IMR-90 (cell line): ENCODE data around the gene OTUD4. TPM values are rescaled to one million over a fixed set of nuclear protein-coding genes. Genes with fewer than 3 reads are reported as not detected.

Experiments
- ATAC-seq: fragments of 200-7000 bp; cut with Tn5 transposase; 2 replicates; pipeline ENCODE4 v1.9.1; 2020; ENCODE audit warnings: low read depth, mild to moderate bottlenecking, moderate library complexity
- BruUV-seq: library from RNA; stranded (reverse); fragments of 400-500 nt; replicated peaks from 2 replicates; lab custom pipeline; 2021; lab: Mats Ljungman, UMichigan
- CTCF ChIA-PET: fragments of 300-600 bp; formaldehyde crosslinking; extraction: SDS; loops from one replicate; lab custom pipeline; 2021; ENCODE audit warnings: antibody characterized with exemption; lab: Yijun Ruan, JAX
- POLR2A ChIA-PET: fragments of 300-600 bp; sonication (Branson Sonifier 250); formaldehyde crosslinking; loops from one replicate; lab custom pipeline; 2022; ENCODE audit warnings: antibody characterized with exemption; ENCODE audit not compliant: unreplicated experiment; lab: Charles Lee
- DNase-seq: peaks from one replicate; pipeline ENCODE4 v3.0.0; 2013
- H2AFZ ChIP-seq: replicated peaks from 2 replicates; pipeline ENCODE3; 2013; ENCODE audit warnings: low read length, mild to moderate bottlenecking; ENCODE audit not compliant: poor library complexity
- H2AK5ac ChIP-seq: 2 replicates; pipeline ENCODE4 v1.6.1; 2013; ENCODE audit warnings: low read depth, low read length, inconsistent platforms
- H2AK9ac ChIP-seq: replicated peaks from 2 replicates; pipeline ENCODE3; 2013; ENCODE audit warnings: mild to moderate bottlenecking, low read depth, low read length, moderate library complexity; ENCODE audit not compliant: poor library complexity
- H2BK120ac ChIP-seq: 2 replicates; pipeline ENCODE4 v1.6.1; 2013; ENCODE audit warnings: low read depth, low read length, inconsistent platforms
- H2BK15ac ChIP-seq: 3 replicates; pipeline ENCODE4 v1.6.1; 2013; ENCODE audit warnings: low read depth, low read length, inconsistent platforms
- H2BK20ac ChIP-seq: 2 replicates; pipeline ENCODE4 v1.6.1; 2013; ENCODE audit warnings: low read depth, mild to moderate bottlenecking, inconsistent platforms, low read length, moderate library complexity
- H2BK5ac ChIP-seq: 2 replicates; pipeline ENCODE4 v1.6.1; 2013; ENCODE audit warnings: mild to moderate bottlenecking, low read depth, low read length, inconsistent platforms; ENCODE audit not compliant: poor library complexity, severe bottlenecking
- H3K14ac ChIP-seq: replicated peaks from 2 replicates; pipeline ENCODE4 v1.6.1; 2013; ENCODE audit warnings: low read depth, low read length, inconsistent platforms
- H3K18ac ChIP-seq: 2 replicates; pipeline ENCODE4 v1.6.1; 2013; ENCODE audit warnings: low read depth, low read length, control low read depth
- H3K23ac ChIP-seq: 2 replicates; pipeline ENCODE4 v1.6.1; 2013; ENCODE audit warnings: low read depth, low read length, inconsistent platforms
- H3K27ac ChIP-seq: 2 replicates; pipeline ENCODE4 v1.5.1; 2013; ENCODE audit warnings: mild to moderate bottlenecking, control low read depth, low read length; ENCODE audit not compliant: insufficient read depth
- H3K27me3 ChIP-seq: 2 replicates; pipeline ENCODE4 v1.6.1; 2013; ENCODE audit warnings: low read length; ENCODE audit not compliant: control insufficient read depth, insufficient read depth
- H3K36me3 ChIP-seq: 2 replicates; pipeline ENCODE4 v1.6.1; 2013; ENCODE audit warnings: low read length, mixed read lengths; ENCODE audit not compliant: control insufficient read depth, insufficient read depth
- H3K4ac ChIP-seq: 2 replicates; pipeline ENCODE4 v1.6.1; 2013; ENCODE audit warnings: low read depth, low read length, inconsistent platforms
- H3K4me1 ChIP-seq: 2 replicates; pipeline ENCODE4 v1.6.1; 2013; ENCODE audit warnings: low read length, mixed read lengths; ENCODE audit not compliant: control insufficient read depth, insufficient read depth
- H3K4me2 ChIP-seq: 2 replicates; pipeline ENCODE4 v1.6.1; 2013; ENCODE audit warnings: low read depth, mild to moderate bottlenecking, control low read depth, low read length, moderate library complexity
- H3K4me3 ChIP-seq: 2 replicates; pipeline ENCODE4 v1.5.1; 2013; ENCODE audit warnings: low read depth, mild to moderate bottlenecking, control low read depth, low read length, moderate library complexity; ENCODE audit not compliant: insufficient read depth
- H3K56ac ChIP-seq: 2 replicates; pipeline ENCODE4 v1.6.1; 2013; ENCODE audit warnings: low read length, inconsistent platforms; ENCODE audit not compliant: insufficient read depth; ENCODE audit errors: extremely low read depth
- H3K79me1 ChIP-seq, 2 experiments: 2 replicates each; pipeline ENCODE4 v1.6.1; 2013; ENCODE audit warnings: low read length in 2 of 2, inconsistent platforms in 1 of 2, low read depth in 1 of 2
- H3K9ac ChIP-seq: 2 replicates; pipeline ENCODE4 v1.6.1; 2013; ENCODE audit warnings: low read depth, low read length, control low read depth
- H3K9me1 ChIP-seq: 2 replicates; pipeline ENCODE4 v1.6.1; 2013; ENCODE audit warnings: low read length, inconsistent platforms; ENCODE audit not compliant: insufficient read depth
- H3K9me3 ChIP-seq: 2 replicates; pipeline ENCODE4 v1.6.1; 2013; ENCODE audit warnings: low read length; ENCODE audit not compliant: control insufficient read depth, insufficient read depth
- H4K20me1 ChIP-seq: 2 replicates; pipeline ENCODE4 v1.6.1; 2013; ENCODE audit warnings: low read length, inconsistent platforms; ENCODE audit not compliant: insufficient read depth
- H4K5ac ChIP-seq: 2 replicates; pipeline ENCODE4 v1.6.1; 2013; ENCODE audit warnings: mild to moderate bottlenecking, low read depth, low read length, control low read depth
- H4K8ac ChIP-seq, 2 experiments: 2 replicates each; pipeline ENCODE4 v1.6.1; 2013; ENCODE audit warnings: low read depth in 2 of 2, low read length in 2 of 2, control low read depth in 1 of 2, inconsistent platforms in 1 of 2
- H4K91ac ChIP-seq: 2 replicates; pipeline ENCODE4 v1.6.1; 2013; ENCODE audit warnings: low read depth, low read length, inconsistent platforms; ENCODE audit not compliant: insufficient read depth
- BHLHE40 ChIP-seq: fragments of 150-350 bp; IDR thresholded peaks from 2 replicates; pipeline ENCODE4 v1.6.1; 2016; ENCODE audit warnings: mild to moderate bottlenecking, low read depth, low read length
- CEBPB ChIP-seq: IDR thresholded peaks from 2 replicates; pipeline ENCODE4 v1.6.1; 2012; ENCODE audit warnings: low read depth, low read length, improper control_type of control experiment
- CHD1 ChIP-seq: IDR thresholded peaks from 2 replicates; pipeline ENCODE4 v1.6.1; 2012; ENCODE audit warnings: low read depth, low read length, improper control_type of control experiment
- ELK1 ChIP-seq: fragments of 150-350 bp; IDR thresholded peaks from 2 replicates; pipeline ENCODE4 v1.6.1; 2016; ENCODE audit warnings: low read depth, mild to moderate bottlenecking, low read length, moderate library complexity, borderline replicate concordance
- FOS ChIP-seq: fragments of 150-350 bp; IDR thresholded peaks from 2 replicates; pipeline ENCODE4 v1.6.1; 2016; ENCODE audit warnings: low read depth, low read length
- MAFK ChIP-seq: IDR thresholded peaks from 2 replicates; pipeline ENCODE4 v1.6.1; 2012; ENCODE audit warnings: low read depth, low read length, improper control_type of control experiment
- MAZ ChIP-seq: IDR thresholded peaks from 2 replicates; pipeline ENCODE4 v1.6.1; 2012; ENCODE audit warnings: low read depth, mild to moderate bottlenecking, low read length, improper control_type of control experiment, moderate library complexity, borderline replicate concordance
- MXI1 ChIP-seq: IDR thresholded peaks from 2 replicates; pipeline ENCODE4 v1.6.1; 2012; ENCODE audit warnings: low read depth, mild to moderate bottlenecking, low read length, moderate library complexity, borderline replicate concordance
- POLR2A ChIP-seq: IDR thresholded peaks from 2 replicates; pipeline ENCODE4 v1.6.1; 2012; ENCODE audit warnings: mild to moderate bottlenecking, low read depth, low read length
- RAD21 ChIP-seq: IDR thresholded peaks from 2 replicates; pipeline ENCODE4 v1.6.1; 2012; ENCODE audit warnings: low read length, improper control_type of control experiment
- RFX5 ChIP-seq: IDR thresholded peaks from 2 replicates; pipeline ENCODE4 v1.8.0; 2012; ENCODE audit warnings: low read depth, mild to moderate bottlenecking, low read length, moderate library complexity
- SMC3 ChIP-seq: fragments of 150-350 bp; IDR thresholded peaks from 2 replicates; pipeline ENCODE4 v1.6.1; 2016; ENCODE audit warnings: low read depth, mild to moderate bottlenecking, antibody characterized with exemption, low read length, moderate library complexity
- USF2 ChIP-seq: fragments of 150-350 bp; IDR thresholded peaks from 2 replicates; pipeline ENCODE4 v1.6.1; 2017; ENCODE audit warnings: mild to moderate bottlenecking, antibody characterized with exemption, low read length, low read depth
- WGBS, 2 experiments: methylation state at CpG; one replicate each; pipeline versions ENCODE4 v1.1.5 to v1.1.7; 2013; ENCODE audit warnings: missing lambda C conversion rate in 2 of 2; ENCODE audit not compliant: insufficient read length in 1 of 2; ENCODE audit errors: extremely low coverage in 2 of 2; 5-methylcytosine and 5-hydroxymethylcytosine counted together
- dilution Hi-C: fragments of 300-500 bp; cut with HindIII; formaldehyde crosslinking; loops from one replicate; pipeline ENCODE4 v1.14.3; 2018; ENCODE audit warnings: low sequenced_read_pairs; ENCODE audit not compliant: unreplicated experiment
- in situ Hi-C: fragments of 300-500 bp; cut with MboI; formaldehyde crosslinking; loops from 3 replicates; pipeline ENCODE4 v1.14.3; 2019; ENCODE audit warnings: low sequenced_read_pairs, inconsistent platforms, mixed read lengths
- intact Hi-C: fragments of 100-400 bp; cut with micrococcal nuclease; formaldehyde crosslinking; loops from 2 replicates; pipeline ENCODE4 v1.10.0; 2022
- polyA plus RNA-seq, 3 experiments: library from polyadenylated mRNA; depleted of rRNA; stranded (reverse); fragments of >200 nt; gene quantifications; 2 replicates each; pipeline ENCODE4 v1.2.3, GENCODE V29; 2012; ENCODE audit warnings: low replicate concordance in 1 of 3
- total RNA-seq: library from RNA; depleted of rRNA; stranded (reverse); fragments of >200 nt; gene quantifications from 2 replicates; pipeline ENCODE4 v1.2.3, GENCODE V29; 2012
- TF ChIP-seq, protein P1 (sequence below): conservative IDR thresholded peaks from 2 replicates; pipeline ENCODE4 v1.5.1; 2012; ENCODE audit warnings: mild to moderate bottlenecking, low read depth, low read length, improper control_type of control experiment

The OTUD4 gene
- total and polyA plus RNA-seq, 2 of the 4 experiments (the other 2 are of a cell fraction), result 11.0 to 12.4 TPM

DNA sequence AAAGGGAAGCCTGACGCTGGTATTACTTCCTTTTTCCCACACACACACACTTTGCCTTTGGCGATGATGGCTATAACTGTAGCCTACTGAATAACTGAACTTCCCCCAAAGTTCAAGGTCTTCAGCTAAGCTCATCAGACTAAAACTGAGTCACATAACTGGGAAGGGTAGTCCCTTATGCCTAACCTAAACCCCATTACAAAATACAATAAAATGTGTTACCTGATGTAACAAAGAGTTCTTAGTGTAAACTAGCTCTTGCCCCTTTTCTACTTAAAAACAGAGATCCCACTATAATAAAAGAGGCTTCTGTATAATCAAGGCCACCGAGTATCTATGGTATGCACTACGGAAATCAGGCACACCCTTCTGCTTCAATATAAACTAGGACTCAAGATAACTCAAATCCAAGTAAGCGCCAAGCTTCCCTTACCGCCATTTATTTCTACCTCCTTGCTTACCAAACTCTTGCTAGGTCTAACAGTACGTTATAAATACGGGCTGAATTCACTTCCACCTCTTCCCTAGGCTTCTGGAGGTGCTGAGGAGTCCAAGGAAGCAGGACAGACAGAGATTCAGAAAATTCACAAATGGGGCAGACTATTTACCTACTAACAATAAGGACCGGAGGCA, 2.4 kb downstream of the OTUD4 start:
- Histone ChIP-seq H3K9me1 (0 out of 2 replicates have a peak, but pooled peaks cover 3% of the 10 kb centered on the region), H2AK5ac (peak overlapping the region; percentile 76), H4K8ac (peak overlapping the region in 1 of 2 experiments; percentile 78; a peak in 2 of 4 replicates), H3K4me1 (no peaks in the 10 kb centered on the region; the same call in 1 of the 2 replicates), H4K5ac (peak overlapping the region; percentile 78), H4K91ac (peak overlapping the region; percentile 78), H3K18ac (peak overlapping the region; percentile 65; the same call in 1 of the 2 replicates), H2BK15ac (no peak overlapping the region; the same call in 1 of the 3 replicates), H2AFZ (peak overlapping the region; percentile 32), H3K4me3 (peak overlapping the region; percentile 77), H3K4ac (peak overlapping the region; percentile 87), H3K27ac (peak overlapping the region; percentile 63), H3K27me3 (no peaks in the 10 kb centered on the region), H3K4me2 (peak overlapping the region; percentile 100), H2BK20ac (0 out of 2 replicates have a peak overlapping the region, but pooled peaks have one; percentile 28), H3K9me3 (no peaks in the 10 kb centered on the region), H2AK9ac (peak overlapping the region; percentile 79), H3K36me3 (peaks cover 4% of the 10 kb centered on the region), H3K23ac (peak overlapping the region; percentile 65), H3K14ac (peak overlapping the region; percentile 94), H3K9ac (peak overlapping the region; percentile 83), H2BK120ac (no peak overlapping the region; the same call in 1 of the 2 replicates), H3K56ac (peak overlapping the region; percentile 85), H2BK5ac (peak overlapping the region; percentile 73), H3K79me1 (peaks cover 3 to 17% of the 10 kb centered on the region in 2 experiments; a peak in 2 of 4 replicates), H4K20me1 (peaks cover 6% of the 10 kb centered on the region; the same call in 1 of the 2 replicates)
- no peak for ATAC-seq
- DNase-seq, result peak; percentile 45
- 0% methylated on average over 4 of the region's 9 CpGs; no CpG with 5 or more reads in 1 of the 2 experiments for WGBS, 2 experiments
- in situ Hi-C loops, result no loop called here
- ChIA-PET POLR2A (no interaction called here), CTCF (interaction anchor here (0.7 to 1.1 kb wide), 2 partner anchors 38 to 446 kb away, joined by 3 read pairs; no protein-coding TSS in a partner anchor)
- dilution Hi-C loops, result no loop called here
- BruUV-seq, result no TSS peak
- intact Hi-C loops, result loop anchor here (1.0 to 10.0 kb wide), 3 partner anchors 8 to 627 kb away; no protein-coding TSS in a partner anchor
- no peak for TF ChIP-seq FOS
- TF ChIP-seq MAZ, result no peak
- TF ChIP-seq CHD1, result no peak
- TF ChIP-seq SMC3, result no peak
- TF ChIP-seq, protein P1, sequence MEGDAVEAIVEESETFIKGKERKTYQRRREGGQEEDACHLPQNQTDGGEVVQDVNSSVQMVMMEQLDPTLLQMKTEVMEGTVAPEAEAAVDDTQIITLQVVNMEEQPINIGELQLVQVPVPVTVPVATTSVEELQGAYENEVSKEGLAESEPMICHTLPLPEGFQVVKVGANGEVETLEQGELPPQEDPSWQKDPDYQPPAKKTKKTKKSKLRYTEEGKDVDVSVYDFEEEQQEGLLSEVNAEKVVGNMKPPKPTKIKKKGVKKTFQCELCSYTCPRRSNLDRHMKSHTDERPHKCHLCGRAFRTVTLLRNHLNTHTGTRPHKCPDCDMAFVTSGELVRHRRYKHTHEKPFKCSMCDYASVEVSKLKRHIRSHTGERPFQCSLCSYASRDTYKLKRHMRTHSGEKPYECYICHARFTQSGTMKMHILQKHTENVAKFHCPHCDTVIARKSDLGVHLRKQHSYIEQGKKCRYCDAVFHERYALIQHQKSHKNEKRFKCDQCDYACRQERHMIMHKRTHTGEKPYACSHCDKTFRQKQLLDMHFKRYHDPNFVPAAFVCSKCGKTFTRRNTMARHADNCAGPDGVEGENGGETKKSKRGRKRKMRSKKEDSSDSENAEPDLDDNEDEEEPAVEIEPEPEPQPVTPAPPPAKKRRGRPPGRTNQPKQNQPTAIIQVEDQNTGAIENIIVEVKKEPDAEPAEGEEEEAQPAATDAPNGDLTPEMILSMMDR, result no peak
- no peak for TF ChIP-seq ELK1
- no peak for TF ChIP-seq RFX5
- no peak for TF ChIP-seq POLR2A
- TF ChIP-seq USF2, result no peak
- TF ChIP-seq CEBPB, result no peak
- TF ChIP-seq MAFK, result no peak
- TF ChIP-seq BHLHE40, result no peak
- TF ChIP-seq MXI1, result no peak
- TF ChIP-seq RAD21, result no peak
